Measurements from ENCODE around the gene CBFB.

Gene CBFB

DNA sequence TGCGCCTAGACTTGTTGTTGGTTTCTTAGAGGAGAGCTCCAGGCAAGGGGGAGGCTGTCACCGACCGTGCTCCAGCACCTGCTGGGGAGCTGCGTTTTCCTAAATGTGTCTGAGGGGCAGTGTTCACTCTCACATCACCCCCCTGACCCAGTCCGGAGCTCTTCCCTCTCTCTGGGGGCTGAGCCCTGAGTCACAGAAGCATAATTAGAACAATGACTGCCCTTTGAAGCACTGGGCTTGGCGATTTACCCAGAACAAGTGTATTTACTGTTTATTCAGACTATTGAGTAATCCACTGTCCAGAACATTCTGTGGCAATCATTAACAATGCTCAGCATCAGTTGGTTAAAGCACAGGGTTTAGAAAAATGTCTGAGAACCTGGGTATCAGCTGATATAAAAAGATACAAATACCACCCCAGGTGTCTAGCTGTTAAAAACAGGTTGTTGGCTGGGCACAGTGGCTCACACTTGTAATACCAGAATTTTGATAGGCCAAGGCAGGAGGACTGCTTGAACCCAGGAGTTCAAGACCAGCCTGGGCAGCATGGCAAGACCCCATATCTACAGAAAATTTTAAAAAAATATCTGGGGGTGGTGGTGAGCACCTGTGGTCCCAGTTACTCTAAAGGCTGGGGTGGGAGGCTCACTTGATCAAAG lies 32.5 kb upstream of the CBFB start:
- Histone ChIP-seq H3K4me2 (ENCODE audit: low read length) (no peak overlapping the region), H3K4me1 (ENCODE audit: insufficient read depth, low read length, severe bottlenecking) (peaks cover 11% of the 10 kb centered on the region), H3F3A (ENCODE audit: insufficient read depth, low read length) (no peaks in the 10 kb centered on the region), H3K4me3 (ENCODE audit: low read depth, low read length, poor library complexity, severe bottlenecking) (no peak overlapping the region), H3K27me3 (ENCODE audit: insufficient read depth, low read length) (no peaks in the 10 kb centered on the region), H4K20me1 (ENCODE audit: insufficient read depth, low read length) (no peaks in the 10 kb centered on the region), H3K36me3 (ENCODE audit: insufficient read depth, low read length) (no peaks in the 10 kb centered on the region), H3K79me2 (ENCODE audit: insufficient read depth, low read length) (no peaks in the 10 kb centered on the region), H3K9me3 (ENCODE audit: low read length) (no peaks in the 10 kb centered on the region), H3K9me2 (ENCODE audit: low read depth, low read length) (no peaks in the 10 kb centered on the region), H3K27ac (ENCODE audit: low read depth, low read length, poor library complexity, severe bottlenecking) (no peak overlapping the region), H2AFZ (ENCODE audit: low read length) (no peak overlapping the region), H3K9ac (ENCODE audit: low read length) (no peak overlapping the region)
- TF ChIP-seq, protein P1, sequence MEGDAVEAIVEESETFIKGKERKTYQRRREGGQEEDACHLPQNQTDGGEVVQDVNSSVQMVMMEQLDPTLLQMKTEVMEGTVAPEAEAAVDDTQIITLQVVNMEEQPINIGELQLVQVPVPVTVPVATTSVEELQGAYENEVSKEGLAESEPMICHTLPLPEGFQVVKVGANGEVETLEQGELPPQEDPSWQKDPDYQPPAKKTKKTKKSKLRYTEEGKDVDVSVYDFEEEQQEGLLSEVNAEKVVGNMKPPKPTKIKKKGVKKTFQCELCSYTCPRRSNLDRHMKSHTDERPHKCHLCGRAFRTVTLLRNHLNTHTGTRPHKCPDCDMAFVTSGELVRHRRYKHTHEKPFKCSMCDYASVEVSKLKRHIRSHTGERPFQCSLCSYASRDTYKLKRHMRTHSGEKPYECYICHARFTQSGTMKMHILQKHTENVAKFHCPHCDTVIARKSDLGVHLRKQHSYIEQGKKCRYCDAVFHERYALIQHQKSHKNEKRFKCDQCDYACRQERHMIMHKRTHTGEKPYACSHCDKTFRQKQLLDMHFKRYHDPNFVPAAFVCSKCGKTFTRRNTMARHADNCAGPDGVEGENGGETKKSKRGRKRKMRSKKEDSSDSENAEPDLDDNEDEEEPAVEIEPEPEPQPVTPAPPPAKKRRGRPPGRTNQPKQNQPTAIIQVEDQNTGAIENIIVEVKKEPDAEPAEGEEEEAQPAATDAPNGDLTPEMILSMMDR (IDR thresholded peaks at IDR 0.05; ENCODE audit: low read length), result no peak
- no peak for TF ChIP-seq EZH2 (IDR thresholded peaks at IDR 0.05; ENCODE audit: borderline replicate concordance, low read length)

DNA sequence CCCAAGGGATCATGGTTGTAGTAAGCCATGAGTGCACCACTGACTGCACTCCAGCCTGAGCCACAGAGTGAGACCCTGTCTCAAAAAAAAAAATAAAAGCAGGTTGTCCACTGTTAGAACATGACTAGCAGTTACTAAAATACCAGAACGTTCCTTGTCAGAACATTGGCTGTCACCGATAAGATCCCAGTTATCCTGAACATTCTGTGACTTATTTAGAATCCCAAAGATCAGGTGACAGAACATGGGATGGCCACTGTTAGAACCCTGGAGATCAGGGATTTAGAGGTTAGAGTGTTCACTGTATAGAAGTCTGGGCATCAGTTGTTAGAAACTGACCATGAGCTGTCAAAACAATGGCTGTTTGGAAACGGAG lies 32.0 kb upstream of the CBFB start:
- no peaks in the 10 kb centered on the region for H3K36me3 ChIP-seq (ENCODE audit: insufficient read depth, low read length)
- no peak overlapping the region for H3K27ac ChIP-seq (ENCODE audit: low read depth, low read length, poor library complexity, severe bottlenecking)
- no peak overlapping the region for H2AFZ ChIP-seq (ENCODE audit: low read length)
- peaks cover 12% of the 10 kb centered on the region for H3K4me1 ChIP-seq (ENCODE audit: insufficient read depth, low read length, severe bottlenecking)
- no peaks in the 10 kb centered on the region for H3K27me3 ChIP-seq (ENCODE audit: insufficient read depth, low read length)
- no peak overlapping the region for H3K9ac ChIP-seq (ENCODE audit: low read length)
- H3K4me2 ChIP-seq (ENCODE audit: low read length), result no peak overlapping the region
- no peaks in the 10 kb centered on the region for H3K9me3 ChIP-seq (ENCODE audit: low read length)
- H4K20me1 ChIP-seq (ENCODE audit: insufficient read depth, low read length), result no peaks in the 10 kb centered on the region
- H3K79me2 ChIP-seq (ENCODE audit: insufficient read depth, low read length), result no peaks in the 10 kb centered on the region
- H3K4me3 ChIP-seq (ENCODE audit: low read depth, low read length, poor library complexity, severe bottlenecking), result no peak overlapping the region
- no peak for TF ChIP-seq EZH2 (IDR thresholded peaks at IDR 0.05; ENCODE audit: borderline replicate concordance, low read length)
- TF ChIP-seq, protein P1 (IDR thresholded peaks at IDR 0.05; ENCODE audit: low read length), result no peak
- H3K9me2 ChIP-seq (ENCODE audit: low read depth, low read length), result no peaks in the 10 kb centered on the region
- no peaks in the 10 kb centered on the region for H3F3A ChIP-seq (ENCODE audit: insufficient read depth, low read length)

DNA sequence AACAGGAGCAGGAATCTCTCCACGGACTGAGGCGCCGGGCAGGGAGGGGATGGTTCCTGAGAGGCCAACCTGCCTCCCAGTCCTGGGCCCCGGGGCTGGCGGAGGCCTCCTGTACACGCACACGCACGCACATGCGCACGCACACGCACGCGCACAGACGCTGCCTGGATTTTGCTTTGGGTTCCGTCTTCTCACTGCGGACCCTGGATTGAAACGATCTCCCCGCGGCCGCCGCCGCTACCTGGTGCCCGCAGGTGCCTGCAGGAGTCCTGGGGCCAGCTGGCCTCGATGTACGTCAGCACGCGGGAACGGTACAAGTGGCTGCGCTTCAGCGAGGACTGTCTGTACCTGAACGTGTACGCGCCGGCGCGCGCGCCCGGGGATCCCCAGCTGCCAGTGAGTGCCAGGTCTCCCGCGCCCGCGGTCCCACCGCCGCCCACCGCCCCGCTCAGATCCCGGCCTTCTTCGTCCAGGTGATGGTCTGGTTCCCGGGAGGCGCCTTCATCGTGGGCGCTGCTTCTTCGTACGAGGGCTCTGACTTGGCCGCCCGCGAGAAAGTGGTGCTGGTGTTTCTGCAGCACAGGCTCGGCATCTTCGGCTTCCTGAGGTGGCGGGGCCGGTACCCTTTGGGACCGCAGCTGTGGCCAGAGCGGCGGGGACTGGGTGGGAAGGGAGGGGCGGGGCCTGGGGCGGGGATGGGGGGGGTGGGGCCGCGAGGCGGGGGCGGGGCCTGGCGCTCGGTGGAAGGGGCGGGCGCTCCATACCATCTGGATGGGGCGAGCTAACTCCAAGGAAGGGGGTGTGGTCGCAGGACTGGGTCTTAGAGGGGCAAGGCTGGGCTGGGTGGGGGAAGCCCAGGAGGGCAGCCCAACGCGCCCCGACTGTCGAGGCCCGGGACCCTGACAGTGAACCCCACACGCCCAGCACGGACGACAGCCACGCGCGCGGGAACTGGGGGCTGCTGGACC lies 28.3 kb upstream of the CBFB start:
- H3K27me3 ChIP-seq (ENCODE audit: insufficient read depth, low read length), result no peaks in the 10 kb centered on the region
- H3K4me1 ChIP-seq (ENCODE audit: insufficient read depth, low read length, severe bottlenecking), result peaks cover 12% of the 10 kb centered on the region
- peak overlapping the region; percentile 79 for H3K4me2 ChIP-seq (ENCODE audit: low read length)
- no peaks in the 10 kb centered on the region for H3K9me3 ChIP-seq (ENCODE audit: low read length)
- H3K79me2 ChIP-seq (ENCODE audit: insufficient read depth, low read length), result no peaks in the 10 kb centered on the region
- no peaks in the 10 kb centered on the region for H3K9me2 ChIP-seq (ENCODE audit: low read depth, low read length)
- H3F3A ChIP-seq (ENCODE audit: insufficient read depth, low read length), result no peaks in the 10 kb centered on the region
- H4K20me1 ChIP-seq (ENCODE audit: insufficient read depth, low read length), result no peaks in the 10 kb centered on the region
- H3K4me3 ChIP-seq (ENCODE audit: low read depth, low read length, poor library complexity, severe bottlenecking), result peak overlapping the region; percentile 68
- H3K27ac ChIP-seq (ENCODE audit: low read depth, low read length, poor library complexity, severe bottlenecking), result no peak overlapping the region
- H2AFZ ChIP-seq (ENCODE audit: low read length), result no peak overlapping the region
- no peaks in the 10 kb centered on the region for H3K36me3 ChIP-seq (ENCODE audit: insufficient read depth, low read length)
- TF ChIP-seq EZH2 (IDR thresholded peaks at IDR 0.05; ENCODE audit: borderline replicate concordance, low read length), result no peak
- TF ChIP-seq, protein P1 (IDR thresholded peaks at IDR 0.05; ENCODE audit: low read length), result no peak
- H3K9ac ChIP-seq (ENCODE audit: low read length), result peak overlapping the region; percentile 55

All from OCI-LY1 (cell line).